HepG2 (cell line): ENCODE results near the gene UCK2. TPM values are rescaled to one million over a fixed set of nuclear protein-coding genes. Genes with fewer than 3 reads are reported as not detected.

ENCODE experiments used
- BCL3 ChIP-seq: sonication (generic); formaldehyde crosslinking; IDR thresholded peaks from 2 replicates; pipeline ENCODE4 v1.5.1; 2020; ENCODE audit warnings: mild to moderate bottlenecking, missing genetic modification reagents, moderate library complexity
- BHLHE40 ChIP-seq: IDR thresholded peaks from 2 replicates; pipeline ENCODE4 v1.6.1; 2011; ENCODE audit warnings: low read length, improper control_type of control experiment
- BORCS8-MEF2B ChIP-seq: sonication (generic); formaldehyde crosslinking; IDR thresholded peaks from 2 replicates; pipeline ENCODE4 v1.8.0; 2022; ENCODE audit warnings: mild to moderate bottlenecking, missing genetic modification reagents
- CREM ChIP-seq, 2 experiments: sonication (generic) in 1 of 2; formaldehyde crosslinking in 1 of 2; IDR thresholded peaks; 2 replicates each; pipeline versions ENCODE4 v1.4.0 to v1.6.1; 2016 to 2020; ENCODE audit warnings: antibody characterized with exemption in 1 of 2, mild to moderate bottlenecking in 1 of 2, missing genetic modification reagents in 1 of 2
- EHMT2 ChIP-seq: fragments of 200-600 bp; sonication (generic); IDR thresholded peaks from 2 replicates; pipeline ENCODE4 v1.7.0; 2017; ENCODE audit warnings: antibody characterized with exemption, low read depth, low read length, borderline replicate concordance
- HOXA9 ChIP-seq: sonication (generic); formaldehyde crosslinking; IDR thresholded peaks from 2 replicates; pipeline ENCODE4 v1.8.1; 2022; ENCODE audit warnings: missing genetic modification reagents, mild to moderate bottlenecking, moderate library complexity, borderline replicate concordance
- KDM4B ChIP-seq: sonication (generic); formaldehyde crosslinking; IDR thresholded peaks from 2 replicates; pipeline ENCODE4 v1.4.0; 2020; ENCODE audit warnings: missing genetic modification reagents
- NFYC ChIP-seq: IDR thresholded peaks from 2 replicates; pipeline ENCODE4 v1.6.1; 2016; ENCODE audit warnings: missing genetic modification reagents, missing compliant biosample characterization
- NKX3-1 ChIP-seq: sonication (generic); formaldehyde crosslinking; IDR thresholded peaks from 2 replicates; pipeline ENCODE4 v1.5.0; 2020; ENCODE audit warnings: missing genetic modification reagents
- NRL ChIP-seq: sonication (generic); formaldehyde crosslinking; IDR thresholded peaks from 2 replicates; pipeline ENCODE4 v1.5.0; 2020; ENCODE audit warnings: missing genetic modification reagents, mild to moderate bottlenecking, moderate library complexity, borderline replicate concordance
- PHF8 ChIP-seq: sonication (generic); formaldehyde crosslinking; IDR thresholded peaks from 2 replicates; pipeline ENCODE4 v1.5.0; 2020; ENCODE audit warnings: missing genetic modification reagents
- RCOR2 ChIP-seq: IDR thresholded peaks from 2 replicates; pipeline ENCODE4 v1.6.1; 2016; ENCODE audit warnings: missing biosample characterization, missing genetic modification reagents
- SIN3B ChIP-seq: fragments of 150-350 bp; IDR thresholded peaks from 2 replicates; pipeline ENCODE4 v1.6.1; 2014; ENCODE audit warnings: low read length
- ZFY ChIP-seq: sonication (generic); formaldehyde crosslinking; IDR thresholded peaks from 2 replicates; pipeline ENCODE4 v1.4.0; 2020; ENCODE audit warnings: missing genetic modification reagents
- ZNF230 ChIP-seq: sonication (generic); formaldehyde crosslinking; IDR thresholded peaks from 2 replicates; pipeline ENCODE4 v1.4.0; 2020; ENCODE audit warnings: mild to moderate bottlenecking, missing genetic modification reagents
- ZNF3 ChIP-seq: IDR thresholded peaks from 2 replicates; pipeline ENCODE4 v1.7.0; 2017; ENCODE audit warnings: inconsistent platforms
- ZNF577 ChIP-seq: sonication (generic); formaldehyde crosslinking; IDR thresholded peaks from 2 replicates; pipeline ENCODE4 v1.4.0; 2020; ENCODE audit warnings: mild to moderate bottlenecking, low read depth, missing genetic modification reagents, borderline replicate concordance
- ZNF746 ChIP-seq: sonication (generic); formaldehyde crosslinking; IDR thresholded peaks from 2 replicates; pipeline ENCODE4 v1.8.0; 2022; ENCODE audit warnings: mild to moderate bottlenecking, missing genetic modification reagents
- polyA plus RNA-seq, 8 experiments: library from polyadenylated mRNA; depleted of rRNA in 3 of 8; stranded (reverse) in 7 of 8; unstranded in 1 of 8; fragments of >200 nt; fragmentation: Illumina TruSeq in 4 of 8; extraction: Trizol in 4 of 8; gene quantifications; 2 replicates each; pipeline versions ENCODE4 v1.2.1 to v1.2.3, GENCODE V29; 2011 to 2016; ENCODE audit warnings: low read depth in 4 of 8, missing spikeins in 1 of 8, mixed read lengths in 1 of 8; ENCODE audit not compliant: insufficient read depth in 1 of 8
- total RNA-seq, 5 experiments: library from RNA; depleted of rRNA; stranded (reverse); fragments of >200 nt; fragmentation: Illumina TruSeq; extraction: Trizol; gene quantifications; 2 replicates each; pipeline ENCODE4 v1.2.3, GENCODE V29; 2016; ENCODE audit warnings: low read depth in 1 of 5
- TF ChIP-seq, protein P1 (sequence below): sonication (generic); formaldehyde crosslinking; IDR thresholded peaks from 2 replicates; pipeline ENCODE4 v1.4.0; 2020; ENCODE audit warnings: low read depth, mild to moderate bottlenecking, missing genetic modification reagents
- TF ChIP-seq, protein P2 (sequence below): sonication (generic); formaldehyde crosslinking; IDR thresholded peaks from 2 replicates; pipeline ENCODE4 v1.4.0; 2020; ENCODE audit warnings: missing genetic modification reagents
- TF ChIP-seq, protein P3 (sequence below): sonication (generic); formaldehyde crosslinking; IDR thresholded peaks from 2 replicates; pipeline ENCODE4 v1.5.0; 2020; ENCODE audit warnings: mild to moderate bottlenecking, low read depth, missing genetic modification reagents, borderline replicate concordance
- TF ChIP-seq, protein P4 (sequence below): sonication (generic); formaldehyde crosslinking; IDR thresholded peaks from 2 replicates; pipeline ENCODE4 v1.4.0; 2020; ENCODE audit warnings: mild to moderate bottlenecking, missing genetic modification reagents, borderline replicate concordance

Gene UCK2
- total and polyA plus RNA-seq, 2 of the 13 experiments (the other 11 are each of a cell fraction or from before 2014, with no cell fraction given) = 64.3 to 78.0 TPM

DNA sequence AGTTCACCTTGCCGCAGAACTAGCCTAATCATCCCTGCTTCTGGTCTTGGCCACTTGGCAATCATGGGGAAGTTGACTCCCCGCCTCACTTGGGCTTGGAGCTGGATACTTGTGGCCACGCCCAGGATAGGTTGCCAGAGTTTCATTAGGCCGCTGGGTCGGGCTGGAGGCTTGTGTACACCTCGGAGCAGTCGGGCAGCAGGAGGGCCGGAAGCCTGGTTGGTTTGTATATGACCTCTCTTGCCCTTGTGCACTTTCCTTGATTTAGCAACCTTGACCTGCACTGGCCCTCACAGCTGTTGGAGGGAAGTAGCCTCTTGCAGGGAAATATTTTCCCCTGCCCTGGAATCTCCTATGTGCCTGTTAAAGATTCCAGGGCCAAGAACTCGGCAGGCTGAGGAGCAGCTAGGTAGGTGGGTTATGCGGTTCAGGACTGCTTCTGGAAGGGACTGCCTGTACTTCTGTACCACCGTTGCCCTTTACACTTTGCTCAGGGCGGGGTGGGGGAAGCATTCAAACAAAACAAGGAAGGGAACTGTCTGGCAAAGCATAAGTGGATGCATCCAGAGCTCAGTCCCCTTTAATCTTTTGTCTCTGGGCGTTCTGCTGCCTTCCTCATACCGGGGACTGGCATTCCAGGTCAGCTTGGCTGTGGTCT lies 83.5 kb downstream of the UCK2 start (continued):
- TF ChIP-seq, protein P1, sequence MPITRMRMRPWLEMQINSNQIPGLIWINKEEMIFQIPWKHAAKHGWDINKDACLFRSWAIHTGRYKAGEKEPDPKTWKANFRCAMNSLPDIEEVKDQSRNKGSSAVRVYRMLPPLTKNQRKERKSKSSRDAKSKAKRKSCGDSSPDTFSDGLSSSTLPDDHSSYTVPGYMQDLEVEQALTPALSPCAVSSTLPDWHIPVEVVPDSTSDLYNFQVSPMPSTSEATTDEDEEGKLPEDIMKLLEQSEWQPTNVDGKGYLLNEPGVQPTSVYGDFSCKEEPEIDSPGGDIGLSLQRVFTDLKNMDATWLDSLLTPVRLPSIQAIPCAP (CRISPR knock-in tag) = no peak
- TF ChIP-seq ZFY (peak; percentile 66), ZNF230 (CRISPR knock-in tag) (no peak), NKX3-1 (peak; percentile 44; the same call in 1 of the 2 replicates), BORCS8-MEF2B (CRISPR knock-in tag) (peak; percentile 79), NRL (CRISPR knock-in tag) (peak; percentile 61), CREM (IDR thresholded peaks at IDR 0.05) (peak; percentile 72; the same call in 1 of the 2 replicates), CREM (CRISPR knock-in tag; IDR thresholded peaks at IDR 0.05) (no peak), EHMT2 (no peak), NFYC (no peak), BCL3 (CRISPR knock-in tag) (peak; percentile 61; the same call in 1 of the 2 replicates), ZNF746 (CRISPR knock-in tag) (peak; percentile 91), KDM4B (CRISPR knock-in tag) (no peak), RCOR2 (CRISPR knock-in tag) (peak; percentile 74), HOXA9 (no peak), PHF8 (CRISPR knock-in tag) (peak; percentile 43; the same call in 1 of the 2 replicates), SIN3B (no peak), ZNF3 (CRISPR knock-in tag) (no peak), BHLHE40 (no peak), ZNF577 (CRISPR knock-in tag) (no peak)
- TF ChIP-seq, protein P2, sequence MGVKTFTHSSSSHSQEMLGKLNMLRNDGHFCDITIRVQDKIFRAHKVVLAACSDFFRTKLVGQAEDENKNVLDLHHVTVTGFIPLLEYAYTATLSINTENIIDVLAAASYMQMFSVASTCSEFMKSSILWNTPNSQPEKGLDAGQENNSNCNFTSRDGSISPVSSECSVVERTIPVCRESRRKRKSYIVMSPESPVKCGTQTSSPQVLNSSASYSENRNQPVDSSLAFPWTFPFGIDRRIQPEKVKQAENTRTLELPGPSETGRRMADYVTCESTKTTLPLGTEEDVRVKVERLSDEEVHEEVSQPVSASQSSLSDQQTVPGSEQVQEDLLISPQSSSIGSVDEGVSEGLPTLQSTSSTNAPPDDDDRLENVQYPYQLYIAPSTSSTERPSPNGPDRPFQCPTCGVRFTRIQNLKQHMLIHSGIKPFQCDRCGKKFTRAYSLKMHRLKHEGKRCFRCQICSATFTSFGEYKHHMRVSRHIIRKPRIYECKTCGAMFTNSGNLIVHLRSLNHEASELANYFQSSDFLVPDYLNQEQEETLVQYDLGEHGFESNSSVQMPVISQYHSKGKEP = no peak
- TF ChIP-seq, protein P3, sequence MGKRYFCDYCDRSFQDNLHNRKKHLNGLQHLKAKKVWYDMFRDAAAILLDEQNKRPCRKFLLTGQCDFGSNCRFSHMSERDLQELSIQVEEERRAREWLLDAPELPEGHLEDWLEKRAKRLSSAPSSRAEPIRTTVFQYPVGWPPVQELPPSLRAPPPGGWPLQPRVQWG (CRISPR knock-in tag) = no peak
- TF ChIP-seq, protein P4, sequence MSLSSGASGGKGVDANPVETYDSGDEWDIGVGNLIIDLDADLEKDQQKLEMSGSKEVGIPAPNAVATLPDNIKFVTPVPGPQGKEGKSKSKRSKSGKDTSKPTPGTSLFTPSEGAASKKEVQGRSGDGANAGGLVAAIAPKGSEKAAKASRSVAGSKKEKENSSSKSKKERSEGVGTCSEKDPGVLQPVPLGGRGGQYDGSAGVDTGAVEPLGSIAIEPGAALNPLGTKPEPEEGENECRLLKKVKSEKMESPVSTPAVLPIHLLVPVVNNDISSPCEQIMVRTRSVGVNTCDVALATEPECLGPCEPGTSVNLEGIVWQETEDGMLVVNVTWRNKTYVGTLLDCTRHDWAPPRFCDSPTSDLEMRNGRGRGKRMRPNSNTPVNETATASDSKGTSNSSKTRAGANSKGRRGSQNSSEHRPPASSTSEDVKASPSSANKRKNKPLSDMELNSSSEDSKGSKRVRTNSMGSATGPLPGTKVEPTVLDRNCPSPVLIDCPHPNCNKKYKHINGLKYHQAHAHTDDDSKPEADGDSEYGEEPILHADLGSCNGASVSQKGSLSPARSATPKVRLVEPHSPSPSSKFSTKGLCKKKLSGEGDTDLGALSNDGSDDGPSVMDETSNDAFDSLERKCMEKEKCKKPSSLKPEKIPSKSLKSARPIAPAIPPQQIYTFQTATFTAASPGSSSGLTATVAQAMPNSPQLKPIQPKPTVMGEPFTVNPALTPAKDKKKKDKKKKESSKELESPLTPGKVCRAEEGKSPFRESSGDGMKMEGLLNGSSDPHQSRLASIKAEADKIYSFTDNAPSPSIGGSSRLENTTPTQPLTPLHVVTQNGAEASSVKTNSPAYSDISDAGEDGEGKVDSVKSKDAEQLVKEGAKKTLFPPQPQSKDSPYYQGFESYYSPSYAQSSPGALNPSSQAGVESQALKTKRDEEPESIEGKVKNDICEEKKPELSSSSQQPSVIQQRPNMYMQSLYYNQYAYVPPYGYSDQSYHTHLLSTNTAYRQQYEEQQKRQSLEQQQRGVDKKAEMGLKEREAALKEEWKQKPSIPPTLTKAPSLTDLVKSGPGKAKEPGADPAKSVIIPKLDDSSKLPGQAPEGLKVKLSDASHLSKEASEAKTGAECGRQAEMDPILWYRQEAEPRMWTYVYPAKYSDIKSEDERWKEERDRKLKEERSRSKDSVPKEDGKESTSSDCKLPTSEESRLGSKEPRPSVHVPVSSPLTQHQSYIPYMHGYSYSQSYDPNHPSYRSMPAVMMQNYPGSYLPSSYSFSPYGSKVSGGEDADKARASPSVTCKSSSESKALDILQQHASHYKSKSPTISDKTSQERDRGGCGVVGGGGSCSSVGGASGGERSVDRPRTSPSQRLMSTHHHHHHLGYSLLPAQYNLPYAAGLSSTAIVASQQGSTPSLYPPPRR (CRISPR knock-in tag) = peak; percentile 59; the same call in 1 of the 2 replicates
